Measurements from ENCODE around the gene MEN1. TPM values are rescaled to one million over a fixed set of nuclear protein-coding genes. Genes with fewer than 3 reads are reported as not detected.

Gene MEN1
- total RNA-seq, 2 experiments from 2014 or later: 35.8 to 37.0 TPM

DNA sequence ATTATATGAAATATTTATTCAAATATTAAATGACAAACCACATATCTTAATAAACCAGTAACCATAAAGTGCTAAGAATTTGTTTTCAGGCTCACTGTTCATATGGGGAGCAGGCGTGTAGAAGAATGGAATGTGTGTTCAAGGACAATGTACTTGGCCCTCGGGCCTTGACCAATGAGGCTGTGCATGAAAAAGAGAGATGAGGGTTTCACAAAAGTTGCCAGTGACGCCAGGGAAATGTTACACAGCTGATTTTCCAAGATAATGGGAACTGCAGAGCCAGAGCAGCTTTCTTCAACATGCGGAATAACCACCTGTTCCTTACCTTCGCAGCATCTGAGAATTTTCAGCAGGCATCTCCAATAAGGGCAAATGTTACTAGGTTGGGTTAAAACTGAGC, 36.2 kb downstream of the MEN1 start:
- no peak for DNase-seq
- peaks cover 75% of the 10 kb centered on the region for H3K4me1 Mint-ChIP-seq
- H3K27me3 Mint-ChIP-seq: no peaks in the 10 kb centered on the region
- peak overlapping the region; percentile 91 for H3K4me3 Mint-ChIP-seq
- H3K9me3 Mint-ChIP-seq: no peaks in the 10 kb centered on the region
- peak overlapping the region; percentile 82 for H3K27ac Mint-ChIP-seq
- peaks cover 80% of the 10 kb centered on the region for H3K36me3 Mint-ChIP-seq

- Mint-ChIP-seq H3K4me1 (peaks cover 90% of the 10 kb centered on the region), H3K36me3 (peaks cover 94% of the 10 kb centered on the region), H3K4me3 (peak overlapping the region; percentile 62), H3K9me3 (no peaks in the 10 kb centered on the region), H3K27ac (peak overlapping the region; percentile 87), H3K27me3 (no peaks in the 10 kb centered on the region)
- no peak for DNase-seq
Measured at GRCh38 chr11:64772303-64773018, 37.9 kb downstream of the MEN1 start.

DNA sequence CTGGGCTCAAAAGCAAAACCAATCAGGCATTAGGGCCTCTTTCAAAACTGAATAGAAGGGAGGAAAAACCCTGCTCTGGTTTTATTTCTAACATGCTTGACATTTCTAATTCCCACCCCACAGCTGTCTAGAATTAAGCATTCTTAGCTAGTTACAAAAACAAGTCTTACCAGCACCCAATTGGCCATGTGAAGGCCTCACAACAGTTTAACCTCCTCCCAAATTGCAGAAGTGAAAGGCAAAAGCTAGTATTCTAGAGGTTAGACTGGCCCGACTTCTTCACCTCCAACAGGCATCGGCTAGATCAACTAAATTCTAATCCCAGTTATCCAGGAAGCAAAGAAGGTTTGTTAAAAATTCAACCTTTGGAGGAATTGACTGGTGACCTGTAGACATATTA, 38.5 kb downstream of the MEN1 start:
- Mint-ChIP-seq H3K9me3 (no peaks in the 10 kb centered on the region), H3K4me1 (peaks cover 91% of the 10 kb centered on the region), H3K27ac (peak overlapping the region; percentile 87), H3K36me3 (peaks cover 93% of the 10 kb centered on the region), H3K4me3 (peak overlapping the region; percentile 62), H3K27me3 (no peaks in the 10 kb centered on the region)
- DNase-seq: no peak

- no peaks in the 10 kb centered on the region for H3K9me3 Mint-ChIP-seq
- H3K36me3 Mint-ChIP-seq: peaks cover 85% of the 10 kb centered on the region
- peaks cover 85% of the 10 kb centered on the region for H3K4me1 Mint-ChIP-seq
- no peaks in the 10 kb centered on the region for H3K27me3 Mint-ChIP-seq
- DNase-seq: no peak
- H3K4me3 Mint-ChIP-seq: no peak overlapping the region
- H3K27ac Mint-ChIP-seq: peak overlapping the region; percentile 35
Measured at GRCh38 chr11:64770120-64770519, 40.2 kb downstream of the MEN1 start.

DNA sequence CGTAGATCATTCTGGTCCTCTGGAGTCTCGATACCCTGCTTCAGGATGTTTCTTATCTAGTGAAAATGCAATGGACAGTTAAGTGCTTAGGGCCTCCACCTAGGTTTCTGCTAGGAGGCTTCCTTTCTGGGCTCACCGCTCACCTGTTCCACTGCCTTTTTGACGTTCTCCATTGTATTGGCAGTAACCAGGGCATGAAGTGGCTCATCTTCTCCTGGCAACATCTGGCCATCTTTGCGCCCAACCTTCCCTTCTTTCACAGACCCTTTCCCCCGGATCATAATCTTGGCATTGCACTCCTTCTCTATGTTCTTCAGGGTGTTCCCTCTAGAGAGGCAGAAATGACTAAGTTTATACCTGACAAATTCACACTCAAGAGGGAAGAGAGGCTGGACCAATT, 41.1 kb downstream of the MEN1 start:
- DNase-seq: no peak
- H3K4me3 Mint-ChIP-seq: no peak overlapping the region
- peaks cover 85% of the 10 kb centered on the region for H3K4me1 Mint-ChIP-seq
- H3K36me3 Mint-ChIP-seq: peaks cover 85% of the 10 kb centered on the region
- H3K9me3 Mint-ChIP-seq: no peaks in the 10 kb centered on the region
- H3K27ac Mint-ChIP-seq: peak overlapping the region; percentile 83
- H3K27me3 Mint-ChIP-seq: no peaks in the 10 kb centered on the region

DNA sequence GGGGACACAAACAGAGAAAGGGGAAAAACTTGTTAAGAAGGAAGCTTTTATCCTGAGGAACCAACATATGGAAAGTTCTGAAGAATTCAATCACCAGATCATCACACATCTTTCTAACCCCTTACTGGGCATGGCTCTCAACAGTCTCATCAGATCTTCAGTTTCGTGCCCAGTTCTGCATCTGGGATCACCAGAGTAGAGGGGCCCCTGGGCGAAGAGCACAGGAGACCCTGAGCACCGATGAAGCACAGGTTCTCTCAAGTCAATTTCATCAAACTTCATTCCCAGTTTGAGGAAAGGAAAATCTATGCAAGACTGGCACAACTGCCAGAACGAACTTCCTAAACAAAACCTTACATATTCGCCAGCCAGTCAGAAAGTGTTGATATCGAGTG, 42.1 kb downstream of the MEN1 start:
- Mint-ChIP-seq H3K4me1 (peaks cover 86% of the 10 kb centered on the region), H3K36me3 (peaks cover 85% of the 10 kb centered on the region), H3K27ac (peak overlapping the region; percentile 83), H3K4me3 (peak overlapping the region; percentile 22), H3K27me3 (no peaks in the 10 kb centered on the region), H3K9me3 (no peaks in the 10 kb centered on the region)
- DNase-seq: no peak

GRCh38 chr11:64767344-64768299, 42.7 kb downstream of the MEN1 start:
- H3K9me3 Mint-ChIP-seq: no peaks in the 10 kb centered on the region
- H3K27me3 Mint-ChIP-seq: no peaks in the 10 kb centered on the region
- H3K4me3 Mint-ChIP-seq: peak overlapping the region; percentile 22
- peak; percentile 75 for DNase-seq
- H3K4me1 Mint-ChIP-seq: peaks cover 86% of the 10 kb centered on the region
- H3K27ac Mint-ChIP-seq: peak overlapping the region; percentile 83
- H3K36me3 Mint-ChIP-seq: peaks cover 83% of the 10 kb centered on the region

GRCh38 chr11:64766881-64767280, 43.5 kb downstream of the MEN1 start:
- Mint-ChIP-seq H3K9me3 (no peaks in the 10 kb centered on the region), H3K36me3 (peaks cover 81% of the 10 kb centered on the region), H3K4me3 (no peak overlapping the region), H3K27me3 (no peaks in the 10 kb centered on the region), H3K27ac (peak overlapping the region; percentile 83), H3K4me1 (peaks cover 86% of the 10 kb centered on the region)
- DNase-seq: no peak

DNA sequence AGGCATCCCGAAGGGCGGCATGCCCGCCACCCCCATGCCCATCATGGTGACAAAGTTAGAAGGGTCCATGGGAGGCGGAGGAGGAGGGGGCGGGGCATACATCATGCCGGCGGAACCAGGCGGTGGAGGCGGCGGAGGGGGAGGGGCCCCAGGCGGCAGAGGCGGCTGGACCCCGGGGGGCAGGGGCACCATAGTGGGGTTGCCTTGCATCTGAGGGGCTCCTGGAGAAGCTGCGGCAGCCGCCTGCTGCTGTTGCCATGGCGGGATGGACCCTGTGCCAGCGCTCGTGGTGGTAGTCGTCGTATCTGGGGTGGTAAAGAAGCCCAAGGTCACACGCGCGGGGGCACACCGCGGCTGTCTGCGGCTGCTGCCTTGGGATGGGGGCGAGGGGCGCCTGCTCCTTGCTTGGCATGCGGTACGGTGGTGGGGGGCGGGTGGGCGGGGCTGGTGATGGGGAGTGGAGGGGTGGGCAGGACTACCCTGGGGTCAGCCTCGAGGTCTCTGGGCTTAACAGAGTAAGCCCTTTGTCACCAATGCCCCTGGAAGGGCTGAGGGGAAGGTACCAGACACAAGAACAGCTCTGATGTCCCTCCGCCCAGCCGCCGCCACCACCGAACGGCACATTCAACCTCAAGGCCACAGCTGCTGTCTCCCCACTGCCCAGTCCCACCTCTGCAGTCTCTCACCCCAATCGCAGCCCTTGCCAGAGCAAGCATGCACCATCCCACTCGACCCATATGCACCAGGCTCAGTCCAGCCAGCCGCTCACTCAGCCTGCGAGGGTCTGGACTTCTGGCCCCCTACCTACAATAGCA, 44.3 kb downstream of the MEN1 start:
- Mint-ChIP-seq H3K27me3 (no peaks in the 10 kb centered on the region), H3K27ac (peak overlapping the region; percentile 88), H3K9me3 (no peaks in the 10 kb centered on the region), H3K4me3 (peak overlapping the region; percentile 69), H3K36me3 (peaks cover 75% of the 10 kb centered on the region), H3K4me1 (peaks cover 86% of the 10 kb centered on the region)
- no peak for DNase-seq

DNA sequence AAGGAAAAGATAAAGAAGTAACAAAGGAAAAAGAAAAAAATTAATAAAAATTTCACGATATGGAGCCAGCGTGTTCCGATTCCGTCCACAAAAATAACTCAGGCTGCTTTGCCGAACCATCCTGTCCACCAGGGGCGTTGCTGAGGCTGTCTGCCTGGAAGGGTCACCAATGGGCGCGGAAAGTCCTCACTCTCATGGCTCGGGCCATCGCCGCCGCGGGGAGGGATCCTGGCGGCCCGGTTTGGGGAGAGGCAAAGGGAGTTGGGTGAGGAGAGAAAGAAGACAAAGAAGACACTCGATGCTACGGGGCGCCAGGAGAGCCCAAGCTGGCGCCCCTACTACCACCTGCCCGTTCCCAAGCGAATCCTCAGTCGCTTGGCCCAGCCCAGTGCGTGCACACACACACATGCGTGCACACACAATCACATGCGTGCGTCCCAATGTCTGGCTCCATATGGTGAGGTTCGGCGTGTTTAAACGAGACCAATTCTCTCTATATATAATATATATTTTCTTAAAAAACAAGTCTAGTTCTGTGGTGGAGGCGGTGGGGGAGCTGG, 45.0 kb downstream of the MEN1 start:
- H3K27me3 Mint-ChIP-seq: no peaks in the 10 kb centered on the region
- peak overlapping the region; percentile 69 for H3K4me3 Mint-ChIP-seq
- peak overlapping the region; percentile 88 for H3K27ac Mint-ChIP-seq
- H3K9me3 Mint-ChIP-seq: no peaks in the 10 kb centered on the region
- H3K36me3 Mint-ChIP-seq: peaks cover 68% of the 10 kb centered on the region
- no peak for DNase-seq
- peaks cover 87% of the 10 kb centered on the region for H3K4me1 Mint-ChIP-seq

- H3K4me1 Mint-ChIP-seq: peaks cover 88% of the 10 kb centered on the region
- H3K27me3 Mint-ChIP-seq: no peaks in the 10 kb centered on the region
- no peaks in the 10 kb centered on the region for H3K9me3 Mint-ChIP-seq
- H3K27ac Mint-ChIP-seq: peak overlapping the region; percentile 88
- no peak for DNase-seq
- H3K4me3 Mint-ChIP-seq: peak overlapping the region; percentile 69
- peaks cover 63% of the 10 kb centered on the region for H3K36me3 Mint-ChIP-seq
Measured at GRCh38 chr11:64764753-64765152, 45.6 kb downstream of the MEN1 start.

- peaks cover 83% of the 10 kb centered on the region for H3K4me1 Mint-ChIP-seq
- H3K27me3 Mint-ChIP-seq: no peaks in the 10 kb centered on the region
- H3K9me3 Mint-ChIP-seq: no peaks in the 10 kb centered on the region
- H3K27ac Mint-ChIP-seq: peak overlapping the region; percentile 88
- DNase-seq: peak; percentile 66
- H3K4me3 Mint-ChIP-seq: peak overlapping the region; percentile 69
- H3K36me3 Mint-ChIP-seq: peaks cover 57% of the 10 kb centered on the region
Measured at GRCh38 chr11:64764040-64764611, 46.2 kb downstream of the MEN1 start.

DNA sequence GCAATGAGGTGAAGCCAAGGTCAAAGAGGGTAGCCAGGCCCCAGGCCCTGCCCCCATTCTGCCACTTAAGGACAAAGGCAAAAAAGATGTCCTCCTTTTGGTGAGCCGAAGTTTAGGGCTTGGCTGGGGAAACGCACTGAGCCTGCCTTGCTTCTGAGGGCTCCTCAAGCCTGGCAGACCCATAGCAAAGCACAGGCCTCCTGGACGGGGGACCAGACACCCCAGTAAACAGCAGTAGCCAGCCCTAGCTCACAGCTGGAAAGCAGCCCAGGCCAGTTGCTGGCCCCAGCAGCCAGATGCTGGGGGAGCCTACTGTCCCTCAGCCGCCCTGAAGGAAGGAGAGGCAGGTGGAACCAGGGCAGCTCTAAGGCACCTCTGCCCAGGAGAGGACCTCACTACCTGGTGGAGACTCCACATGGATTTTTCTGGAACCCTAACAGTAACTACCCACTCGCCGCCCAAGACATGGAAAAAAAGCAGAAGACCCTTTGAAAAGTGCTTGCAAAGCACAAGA, 46.8 kb downstream of the MEN1 start:
- DNase-seq: no peak
- H3K27ac Mint-ChIP-seq: peak overlapping the region; percentile 88
- no peak overlapping the region for H3K4me3 Mint-ChIP-seq
- no peaks in the 10 kb centered on the region for H3K27me3 Mint-ChIP-seq
- peaks cover 78% of the 10 kb centered on the region for H3K4me1 Mint-ChIP-seq
- no peaks in the 10 kb centered on the region for H3K9me3 Mint-ChIP-seq
- H3K36me3 Mint-ChIP-seq: peaks cover 52% of the 10 kb centered on the region

Data from activated naive CD8-positive, alpha-beta T cell treated with anti-CD3 and anti-CD28 coated beads for 36 hours (primary cell).